IMR-90 (cell line): Measurements from ENCODE around the gene PADI2. TPM values are rescaled to one million over a fixed set of nuclear protein-coding genes. Genes with fewer than 3 reads are reported as not detected.

Experiments
- ATAC-seq: fragments of 200-7000 bp; cut with Tn5 transposase; 2 replicates; pipeline ENCODE4 v1.9.1; 2020; ENCODE audit warnings: low read depth, mild to moderate bottlenecking, moderate library complexity
- BruUV-seq: library from RNA; stranded (reverse); fragments of 400-500 nt; replicated peaks from 2 replicates; lab custom pipeline; 2021; lab: Mats Ljungman, UMichigan
- CTCF ChIA-PET: fragments of 300-600 bp; formaldehyde crosslinking; extraction: SDS; loops from one replicate; lab custom pipeline; 2021; ENCODE audit warnings: antibody characterized with exemption; lab: Yijun Ruan, JAX
- POLR2A ChIA-PET: fragments of 300-600 bp; sonication (Branson Sonifier 250); formaldehyde crosslinking; loops from one replicate; lab custom pipeline; 2022; ENCODE audit warnings: antibody characterized with exemption; ENCODE audit not compliant: unreplicated experiment; lab: Charles Lee
- DNase-seq: peaks from one replicate; pipeline ENCODE4 v3.0.0; 2013
- H2AFZ ChIP-seq: replicated peaks from 2 replicates; pipeline ENCODE3; 2013; ENCODE audit warnings: low read length, mild to moderate bottlenecking; ENCODE audit not compliant: poor library complexity
- H2AK5ac ChIP-seq: 2 replicates; pipeline ENCODE4 v1.6.1; 2013; ENCODE audit warnings: low read depth, low read length, inconsistent platforms
- H2AK9ac ChIP-seq: replicated peaks from 2 replicates; pipeline ENCODE3; 2013; ENCODE audit warnings: mild to moderate bottlenecking, low read depth, low read length, moderate library complexity; ENCODE audit not compliant: poor library complexity
- H2BK120ac ChIP-seq: 2 replicates; pipeline ENCODE4 v1.6.1; 2013; ENCODE audit warnings: low read depth, low read length, inconsistent platforms
- H2BK15ac ChIP-seq: 3 replicates; pipeline ENCODE4 v1.6.1; 2013; ENCODE audit warnings: low read depth, low read length, inconsistent platforms
- H2BK20ac ChIP-seq: 2 replicates; pipeline ENCODE4 v1.6.1; 2013; ENCODE audit warnings: low read depth, mild to moderate bottlenecking, inconsistent platforms, low read length, moderate library complexity
- H2BK5ac ChIP-seq: 2 replicates; pipeline ENCODE4 v1.6.1; 2013; ENCODE audit warnings: mild to moderate bottlenecking, low read depth, low read length, inconsistent platforms; ENCODE audit not compliant: poor library complexity, severe bottlenecking
- H3K14ac ChIP-seq: replicated peaks from 2 replicates; pipeline ENCODE4 v1.6.1; 2013; ENCODE audit warnings: low read depth, low read length, inconsistent platforms
- H3K18ac ChIP-seq: 2 replicates; pipeline ENCODE4 v1.6.1; 2013; ENCODE audit warnings: low read depth, low read length, control low read depth
- H3K23ac ChIP-seq: 2 replicates; pipeline ENCODE4 v1.6.1; 2013; ENCODE audit warnings: low read depth, low read length, inconsistent platforms
- H3K27ac ChIP-seq: 2 replicates; pipeline ENCODE4 v1.5.1; 2013; ENCODE audit warnings: mild to moderate bottlenecking, control low read depth, low read length; ENCODE audit not compliant: insufficient read depth
- H3K27me3 ChIP-seq: 2 replicates; pipeline ENCODE4 v1.6.1; 2013; ENCODE audit warnings: low read length; ENCODE audit not compliant: control insufficient read depth, insufficient read depth
- H3K36me3 ChIP-seq: 2 replicates; pipeline ENCODE4 v1.6.1; 2013; ENCODE audit warnings: low read length, mixed read lengths; ENCODE audit not compliant: control insufficient read depth, insufficient read depth
- H3K4ac ChIP-seq: 2 replicates; pipeline ENCODE4 v1.6.1; 2013; ENCODE audit warnings: low read depth, low read length, inconsistent platforms
- H3K4me1 ChIP-seq: 2 replicates; pipeline ENCODE4 v1.6.1; 2013; ENCODE audit warnings: low read length, mixed read lengths; ENCODE audit not compliant: control insufficient read depth, insufficient read depth
- H3K4me2 ChIP-seq: 2 replicates; pipeline ENCODE4 v1.6.1; 2013; ENCODE audit warnings: low read depth, mild to moderate bottlenecking, control low read depth, low read length, moderate library complexity
- H3K4me3 ChIP-seq: 2 replicates; pipeline ENCODE4 v1.5.1; 2013; ENCODE audit warnings: low read depth, mild to moderate bottlenecking, control low read depth, low read length, moderate library complexity; ENCODE audit not compliant: insufficient read depth
- H3K56ac ChIP-seq: 2 replicates; pipeline ENCODE4 v1.6.1; 2013; ENCODE audit warnings: low read length, inconsistent platforms; ENCODE audit not compliant: insufficient read depth; ENCODE audit errors: extremely low read depth
- H3K79me1 ChIP-seq, 2 experiments: 2 replicates each; pipeline ENCODE4 v1.6.1; 2013; ENCODE audit warnings: low read length in 2 of 2, inconsistent platforms in 1 of 2, low read depth in 1 of 2
- H3K9ac ChIP-seq: 2 replicates; pipeline ENCODE4 v1.6.1; 2013; ENCODE audit warnings: low read depth, low read length, control low read depth
- H3K9me1 ChIP-seq: 2 replicates; pipeline ENCODE4 v1.6.1; 2013; ENCODE audit warnings: low read length, inconsistent platforms; ENCODE audit not compliant: insufficient read depth
- H3K9me3 ChIP-seq: 2 replicates; pipeline ENCODE4 v1.6.1; 2013; ENCODE audit warnings: low read length; ENCODE audit not compliant: control insufficient read depth, insufficient read depth
- H4K20me1 ChIP-seq: 2 replicates; pipeline ENCODE4 v1.6.1; 2013; ENCODE audit warnings: low read length, inconsistent platforms; ENCODE audit not compliant: insufficient read depth
- H4K5ac ChIP-seq: 2 replicates; pipeline ENCODE4 v1.6.1; 2013; ENCODE audit warnings: mild to moderate bottlenecking, low read depth, low read length, control low read depth
- H4K8ac ChIP-seq, 2 experiments: 2 replicates each; pipeline ENCODE4 v1.6.1; 2013; ENCODE audit warnings: low read depth in 2 of 2, low read length in 2 of 2, control low read depth in 1 of 2, inconsistent platforms in 1 of 2
- H4K91ac ChIP-seq: 2 replicates; pipeline ENCODE4 v1.6.1; 2013; ENCODE audit warnings: low read depth, low read length, inconsistent platforms; ENCODE audit not compliant: insufficient read depth
- BHLHE40 ChIP-seq: fragments of 150-350 bp; IDR thresholded peaks from 2 replicates; pipeline ENCODE4 v1.6.1; 2016; ENCODE audit warnings: mild to moderate bottlenecking, low read depth, low read length
- CEBPB ChIP-seq: IDR thresholded peaks from 2 replicates; pipeline ENCODE4 v1.6.1; 2012; ENCODE audit warnings: low read depth, low read length, improper control_type of control experiment
- CHD1 ChIP-seq: IDR thresholded peaks from 2 replicates; pipeline ENCODE4 v1.6.1; 2012; ENCODE audit warnings: low read depth, low read length, improper control_type of control experiment
- MAFK ChIP-seq: IDR thresholded peaks from 2 replicates; pipeline ENCODE4 v1.6.1; 2012; ENCODE audit warnings: low read depth, low read length, improper control_type of control experiment
- MAZ ChIP-seq: IDR thresholded peaks from 2 replicates; pipeline ENCODE4 v1.6.1; 2012; ENCODE audit warnings: low read depth, mild to moderate bottlenecking, low read length, improper control_type of control experiment, moderate library complexity, borderline replicate concordance
- MXI1 ChIP-seq: IDR thresholded peaks from 2 replicates; pipeline ENCODE4 v1.6.1; 2012; ENCODE audit warnings: low read depth, mild to moderate bottlenecking, low read length, moderate library complexity, borderline replicate concordance
- NFE2L2 ChIP-seq: fragments of 150-350 bp; IDR thresholded peaks from 2 replicates; pipeline ENCODE4 v1.6.1; 2016; ENCODE audit warnings: low read depth, mild to moderate bottlenecking, low read length
- POLR2A ChIP-seq: IDR thresholded peaks from 2 replicates; pipeline ENCODE4 v1.6.1; 2012; ENCODE audit warnings: mild to moderate bottlenecking, low read depth, low read length
- RAD21 ChIP-seq: IDR thresholded peaks from 2 replicates; pipeline ENCODE4 v1.6.1; 2012; ENCODE audit warnings: low read length, improper control_type of control experiment
- RCOR1 ChIP-seq: IDR thresholded peaks from 2 replicates; pipeline ENCODE4 v1.6.1; 2012; ENCODE audit warnings: mild to moderate bottlenecking, low read length, improper control_type of control experiment; ENCODE audit not compliant: insufficient replicate concordance
- RFX5 ChIP-seq: IDR thresholded peaks from 2 replicates; pipeline ENCODE4 v1.8.0; 2012; ENCODE audit warnings: low read depth, mild to moderate bottlenecking, low read length, moderate library complexity
- SMC3 ChIP-seq: fragments of 150-350 bp; IDR thresholded peaks from 2 replicates; pipeline ENCODE4 v1.6.1; 2016; ENCODE audit warnings: low read depth, mild to moderate bottlenecking, antibody characterized with exemption, low read length, moderate library complexity
- WGBS, 2 experiments: methylation state at CpG; one replicate each; pipeline versions ENCODE4 v1.1.5 to v1.1.7; 2013; ENCODE audit warnings: missing lambda C conversion rate in 2 of 2; ENCODE audit not compliant: insufficient read length in 1 of 2; ENCODE audit errors: extremely low coverage in 2 of 2; 5-methylcytosine and 5-hydroxymethylcytosine counted together
- dilution Hi-C: fragments of 300-500 bp; cut with HindIII; formaldehyde crosslinking; loops from one replicate; pipeline ENCODE4 v1.14.3; 2018; ENCODE audit warnings: low sequenced_read_pairs; ENCODE audit not compliant: unreplicated experiment
- in situ Hi-C: fragments of 300-500 bp; cut with MboI; formaldehyde crosslinking; loops from 3 replicates; pipeline ENCODE4 v1.14.3; 2019; ENCODE audit warnings: low sequenced_read_pairs, inconsistent platforms, mixed read lengths
- intact Hi-C: fragments of 100-400 bp; cut with micrococcal nuclease; formaldehyde crosslinking; loops from 2 replicates; pipeline ENCODE4 v1.10.0; 2022
- polyA plus RNA-seq, 3 experiments: library from polyadenylated mRNA; depleted of rRNA; stranded (reverse); fragments of >200 nt; gene quantifications; 2 replicates each; pipeline ENCODE4 v1.2.3, GENCODE V29; 2012; ENCODE audit warnings: low replicate concordance in 1 of 3
- total RNA-seq: library from RNA; depleted of rRNA; stranded (reverse); fragments of >200 nt; gene quantifications from 2 replicates; pipeline ENCODE4 v1.2.3, GENCODE V29; 2012
- TF ChIP-seq, protein P1 (sequence below): conservative IDR thresholded peaks from 2 replicates; pipeline ENCODE4 v1.5.1; 2012; ENCODE audit warnings: mild to moderate bottlenecking, low read depth, low read length, improper control_type of control experiment
- TF ChIP-seq, protein P2 (sequence below): fragments of 150-350 bp; IDR thresholded peaks from 2 replicates; pipeline ENCODE4 v1.6.1; 2016; ENCODE audit warnings: low read depth, mild to moderate bottlenecking, low read length, moderate library complexity, borderline replicate concordance

Gene PADI2
- total and polyA plus RNA-seq, 2 of the 4 experiments (the other 2 are of a cell fraction): not detected

DNA sequence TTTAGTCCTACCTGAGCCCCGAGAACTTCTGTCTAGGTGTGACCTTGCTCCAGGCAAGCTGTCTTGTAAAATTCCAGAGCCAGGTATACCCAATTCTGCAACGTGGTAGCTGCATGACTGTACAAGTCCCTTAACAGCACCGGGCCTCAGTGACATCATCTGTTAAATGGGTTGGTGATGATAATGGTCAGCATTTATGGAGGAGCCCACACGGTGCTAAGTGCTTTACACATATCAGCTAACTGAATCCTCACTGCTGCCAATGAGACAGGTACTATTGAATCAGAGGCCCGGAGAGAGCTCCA is 48.5 kb upstream of the PADI2 start:
- Histone ChIP-seq H3K9ac (no peak overlapping the region), H3K4ac (peak overlapping the region; percentile 98), H3K79me1 (no peaks in the 10 kb centered on the region), H4K20me1 (no peaks in the 10 kb centered on the region), H3K9me1 (peaks cover 17% of the 10 kb centered on the region), H3K36me3 (no peaks in the 10 kb centered on the region), H2BK20ac (peak overlapping the region; percentile 98), H4K5ac (peak overlapping the region; percentile 97; the same call in 1 of the 2 replicates), H2BK120ac (peak overlapping the region; percentile 99), H3K27ac (peak overlapping the region; percentile 98), H3K18ac (peak overlapping the region; percentile 96), H3K56ac (peak overlapping the region; percentile 95; the same call in 1 of the 2 replicates), H2BK5ac (peak overlapping the region; percentile 100), H3K23ac (peak overlapping the region; percentile 90), H3K9me3 (no peaks in the 10 kb centered on the region), H3K4me3 (no peak overlapping the region), H4K91ac (peak overlapping the region; percentile 99), H4K8ac (peak overlapping the region; percentile 85 to 95; a peak in 3 of 4 replicates), H3K4me2 (no peak overlapping the region), H3K4me1 (peaks cover 23% of the 10 kb centered on the region), H2AFZ (peak overlapping the region; percentile 83), H3K27me3 (no peaks in the 10 kb centered on the region; the same call in 1 of the 2 replicates), H3K14ac (peak overlapping the region; percentile 95), H2BK15ac (peak overlapping the region; percentile 90), H2AK5ac (peak overlapping the region; percentile 96), H2AK9ac (peak overlapping the region; percentile 86)
- BruUV-seq: no TSS peak
- intact Hi-C loops: loop anchor here (1.0 kb wide), 2 partner anchors 39 to 66 kb away; no protein-coding TSS in a partner anchor
- in situ Hi-C loops: no loop called here
- DNase-seq (no peak), ATAC-seq (no peak)
- CTCF ChIA-PET: interaction anchor here (1.2 to 2.7 kb wide), 2 partner anchors 38 to 42 kb away, joined by 3 to 10 read pairs; no protein-coding TSS in a partner anchor
- POLR2A ChIA-PET: no interaction called here
- no peak for TF ChIP-seq POLR2A
- TF ChIP-seq CHD1: no peak
- TF ChIP-seq MXI1: no peak
- TF ChIP-seq BHLHE40: no peak
- TF ChIP-seq, protein P1, sequence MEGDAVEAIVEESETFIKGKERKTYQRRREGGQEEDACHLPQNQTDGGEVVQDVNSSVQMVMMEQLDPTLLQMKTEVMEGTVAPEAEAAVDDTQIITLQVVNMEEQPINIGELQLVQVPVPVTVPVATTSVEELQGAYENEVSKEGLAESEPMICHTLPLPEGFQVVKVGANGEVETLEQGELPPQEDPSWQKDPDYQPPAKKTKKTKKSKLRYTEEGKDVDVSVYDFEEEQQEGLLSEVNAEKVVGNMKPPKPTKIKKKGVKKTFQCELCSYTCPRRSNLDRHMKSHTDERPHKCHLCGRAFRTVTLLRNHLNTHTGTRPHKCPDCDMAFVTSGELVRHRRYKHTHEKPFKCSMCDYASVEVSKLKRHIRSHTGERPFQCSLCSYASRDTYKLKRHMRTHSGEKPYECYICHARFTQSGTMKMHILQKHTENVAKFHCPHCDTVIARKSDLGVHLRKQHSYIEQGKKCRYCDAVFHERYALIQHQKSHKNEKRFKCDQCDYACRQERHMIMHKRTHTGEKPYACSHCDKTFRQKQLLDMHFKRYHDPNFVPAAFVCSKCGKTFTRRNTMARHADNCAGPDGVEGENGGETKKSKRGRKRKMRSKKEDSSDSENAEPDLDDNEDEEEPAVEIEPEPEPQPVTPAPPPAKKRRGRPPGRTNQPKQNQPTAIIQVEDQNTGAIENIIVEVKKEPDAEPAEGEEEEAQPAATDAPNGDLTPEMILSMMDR: no peak
- TF ChIP-seq RFX5: no peak
- peak; percentile 98 for TF ChIP-seq RCOR1
- no peak for TF ChIP-seq RAD21
- TF ChIP-seq CEBPB: 0 out of 2 replicates have a peak, but pooled peaks have one; percentile 1
- no peak for TF ChIP-seq NFE2L2
- TF ChIP-seq, protein P2, sequence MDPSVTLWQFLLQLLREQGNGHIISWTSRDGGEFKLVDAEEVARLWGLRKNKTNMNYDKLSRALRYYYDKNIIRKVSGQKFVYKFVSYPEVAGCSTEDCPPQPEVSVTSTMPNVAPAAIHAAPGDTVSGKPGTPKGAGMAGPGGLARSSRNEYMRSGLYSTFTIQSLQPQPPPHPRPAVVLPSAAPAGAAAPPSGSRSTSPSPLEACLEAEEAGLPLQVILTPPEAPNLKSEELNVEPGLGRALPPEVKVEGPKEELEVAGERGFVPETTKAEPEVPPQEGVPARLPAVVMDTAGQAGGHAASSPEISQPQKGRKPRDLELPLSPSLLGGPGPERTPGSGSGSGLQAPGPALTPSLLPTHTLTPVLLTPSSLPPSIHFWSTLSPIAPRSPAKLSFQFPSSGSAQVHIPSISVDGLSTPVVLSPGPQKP: no peak
- peak; percentile 18; the same call in 1 of the 2 replicates for TF ChIP-seq MAFK
- TF ChIP-seq SMC3: peak; percentile 19; the same call in 1 of the 2 replicates
- TF ChIP-seq MAZ: peak; percentile 28; the same call in 1 of the 2 replicates
- WGBS, 2 experiments: 0% methylated on average over 1 of the region's 5 CpGs; no CpG with 5 or more reads in 1 of the 2 experiments
- dilution Hi-C loops: no loop called here
